CD4-positive, alpha-beta T cell treated with Interferon gamma for 1 hour (primary cell): ENCODE results near the gene DCUN1D2.
"Not testable (repeated sequence)": the region's sequence is repeated elsewhere in the genome, so short reads cannot be mapped to it uniquely, and the experiment has no call there.

ENCODE experiments used
- DNase-seq: peaks from one replicate; pipeline ENCODE4 v3.0.0-alpha.2; 2020

The DCUN1D2 gene

DNA sequence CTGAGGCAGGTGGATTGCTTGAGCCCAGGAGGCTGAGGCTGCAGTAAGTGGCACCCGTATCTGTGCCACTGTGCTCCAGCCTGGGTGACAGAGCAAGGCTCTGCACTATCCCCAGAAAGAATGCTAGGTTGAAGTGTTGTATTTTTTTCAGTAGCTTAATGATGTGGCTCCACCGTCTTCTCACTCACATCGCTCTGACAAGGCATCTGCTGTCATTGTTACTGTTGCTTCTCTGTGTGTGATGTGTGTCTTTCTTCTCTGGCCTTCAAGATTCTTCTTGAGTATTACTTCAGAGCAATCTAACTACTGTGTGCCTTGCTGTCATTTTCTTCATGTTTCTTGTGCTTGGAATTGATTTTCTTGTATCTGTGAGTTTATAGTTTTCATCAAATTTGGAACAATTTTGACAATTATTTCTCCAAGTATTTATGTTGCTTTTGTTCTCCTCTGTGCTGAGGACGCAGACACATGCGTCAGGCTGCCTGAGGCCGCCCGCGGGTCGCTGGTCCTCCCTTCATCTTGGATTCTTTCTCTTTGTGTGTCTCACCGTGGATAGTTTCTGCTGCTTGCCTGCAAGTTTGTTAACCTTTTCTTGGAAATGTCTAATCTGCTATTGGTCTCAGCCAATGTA is 48.0 kb downstream of the DCUN1D2 start:
- no peak for DNase-seq

DNA sequence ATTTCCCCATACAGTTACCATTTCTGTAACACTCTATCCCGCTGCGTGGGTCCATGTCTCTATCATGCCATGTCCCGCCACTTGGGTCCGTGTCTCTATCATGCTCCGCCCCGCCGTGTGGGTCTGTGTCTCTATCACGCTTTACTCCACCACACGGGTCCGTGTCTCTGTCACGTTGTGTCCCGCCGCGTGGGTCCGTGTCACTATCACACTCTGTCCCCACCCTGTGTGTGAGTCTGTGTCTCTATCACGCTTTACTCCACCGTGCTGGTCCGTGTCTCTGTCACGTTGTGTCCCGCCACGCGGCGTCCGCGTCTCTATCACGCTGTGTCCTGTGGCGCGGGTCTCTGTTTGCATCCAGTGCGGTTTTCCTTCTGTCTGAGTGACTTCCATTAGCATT is 48.9 kb downstream of the DCUN1D2 start:
- no peak for DNase-seq

DNA sequence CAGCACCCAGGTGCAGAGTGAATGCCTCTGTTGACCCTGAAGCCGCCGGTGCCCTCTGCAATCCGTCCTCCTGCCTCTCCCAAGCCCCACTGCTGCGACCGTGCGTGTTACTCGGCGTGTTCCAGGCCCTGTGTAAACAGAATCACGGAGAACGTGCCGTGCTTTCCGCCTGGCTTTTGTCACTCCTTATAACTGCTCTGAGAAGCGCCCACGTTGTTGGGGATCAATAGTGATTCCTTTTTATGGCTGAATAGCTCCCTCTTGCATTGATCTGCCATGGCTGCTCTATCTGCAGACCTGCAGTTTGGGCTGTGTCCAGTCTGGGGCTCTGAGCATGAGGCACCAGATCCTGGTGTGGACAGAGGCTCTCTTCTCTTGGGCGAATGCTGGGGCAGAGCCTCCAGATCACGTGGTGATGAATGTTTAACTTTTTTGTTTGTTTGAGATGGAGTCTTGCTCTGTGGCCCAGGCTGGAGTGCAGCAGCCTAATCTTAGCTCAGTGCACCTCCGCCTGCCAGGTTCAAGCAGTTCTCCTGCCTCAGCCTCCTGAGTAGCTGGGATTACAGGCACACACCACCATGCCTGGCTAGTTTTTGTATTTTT is 53.0 kb downstream of the DCUN1D2 start:
- no peak for DNase-seq

DNA sequence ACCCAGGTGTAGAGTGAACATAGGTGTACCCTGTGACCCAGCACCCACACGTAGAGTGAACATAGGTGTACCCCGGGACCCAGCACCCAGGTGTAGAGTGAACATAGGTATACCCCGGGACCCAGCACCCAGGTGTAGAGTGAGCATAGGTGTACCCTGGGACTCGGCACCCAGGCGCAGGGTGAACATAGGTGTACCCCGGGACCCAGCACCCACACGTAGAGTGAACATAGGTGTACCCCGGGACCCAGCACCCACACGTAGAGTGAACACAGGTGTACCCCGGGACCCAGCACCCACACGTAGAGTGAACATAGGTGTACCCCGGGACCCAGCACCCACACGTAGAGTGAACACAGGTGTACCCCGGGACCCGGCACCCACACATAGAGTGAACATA is 53.6 kb downstream of the DCUN1D2 start:
- DNase-seq: not testable (repeated sequence)

DNA sequence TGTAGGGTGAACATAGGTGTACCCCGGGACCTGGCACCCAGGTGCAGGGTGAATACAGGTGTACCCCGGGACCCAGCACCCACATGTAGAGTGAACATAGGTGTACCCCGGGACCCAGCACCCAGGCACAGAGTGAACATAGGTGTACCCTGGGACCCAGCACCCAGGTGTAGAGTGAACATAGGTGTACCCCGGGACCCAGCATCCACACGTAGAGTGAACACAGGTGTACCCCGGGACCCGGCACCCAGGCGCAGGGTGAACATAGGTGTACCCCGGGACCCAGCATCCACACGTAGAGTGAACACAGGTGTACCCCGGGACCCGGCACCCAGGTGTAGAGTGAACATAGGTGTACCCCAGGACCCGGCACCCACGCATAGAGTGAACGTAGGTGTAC is 54.6 kb downstream of the DCUN1D2 start:
- DNase-seq: not testable (repeated sequence)

DNA sequence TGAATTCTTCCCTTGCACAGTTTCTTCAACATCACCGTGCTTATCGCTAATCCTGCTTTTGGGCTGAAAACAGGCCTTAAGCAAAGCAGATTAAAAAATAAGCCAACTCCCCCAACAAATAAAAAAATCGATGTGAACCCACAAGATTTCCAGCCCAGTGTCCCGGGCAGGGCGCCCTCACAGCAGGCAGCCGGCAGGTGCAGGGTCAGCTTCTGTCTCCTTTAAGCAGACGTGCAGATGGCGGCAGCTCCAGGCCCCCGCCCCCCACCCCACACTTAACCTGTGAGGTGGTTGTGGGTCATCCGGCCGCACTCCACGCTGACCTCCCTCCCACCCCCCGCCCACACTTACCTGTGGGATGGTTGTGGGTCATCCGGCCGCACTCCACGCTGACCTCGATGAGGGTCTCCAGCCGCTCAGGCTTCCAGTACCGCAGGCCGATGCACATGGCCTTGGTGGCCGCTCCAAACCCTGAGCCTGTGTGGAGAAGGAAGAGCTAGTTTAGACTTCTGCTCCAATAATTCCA is 57.1 kb downstream of the DCUN1D2 start:
- no peak for DNase-seq

DNA sequence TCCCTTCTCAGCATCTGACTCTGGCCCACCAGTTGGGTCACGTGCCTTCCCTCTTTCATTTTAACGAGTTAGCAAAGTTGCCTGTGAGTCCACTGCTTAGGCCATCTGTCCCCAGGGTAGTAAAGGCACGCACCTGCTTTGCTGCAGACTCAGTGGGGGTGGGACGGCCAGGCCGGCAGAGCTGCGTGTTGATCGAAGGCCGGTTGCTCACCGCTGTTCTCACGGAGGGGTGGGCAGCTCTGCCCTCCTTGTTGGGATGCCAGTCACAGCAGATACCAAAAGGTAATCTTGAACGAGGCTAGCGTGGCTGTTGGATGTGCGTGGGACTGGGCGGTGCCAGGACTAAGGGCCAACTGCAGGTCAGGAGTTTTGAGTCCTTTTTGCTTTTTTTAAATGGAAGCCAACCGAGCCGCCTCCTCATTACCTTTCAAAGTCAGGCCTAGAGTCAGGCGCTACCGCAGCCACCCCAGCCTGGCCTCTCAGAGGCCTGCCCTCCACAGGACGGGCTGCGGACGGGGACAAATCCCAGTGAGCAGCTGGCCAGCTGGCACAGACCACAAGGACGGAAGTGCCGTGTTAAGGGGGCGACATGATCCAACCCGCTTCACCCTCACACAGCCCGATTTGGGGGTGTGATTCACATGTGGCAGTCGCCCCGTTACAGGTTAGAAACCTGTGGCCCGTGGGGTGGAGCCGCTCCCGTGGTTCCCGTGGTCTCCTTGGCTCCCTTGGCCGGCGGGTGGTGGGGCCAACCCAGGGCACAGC is 57.8 kb downstream of the DCUN1D2 start:
- DNase-seq: no peak

DNA sequence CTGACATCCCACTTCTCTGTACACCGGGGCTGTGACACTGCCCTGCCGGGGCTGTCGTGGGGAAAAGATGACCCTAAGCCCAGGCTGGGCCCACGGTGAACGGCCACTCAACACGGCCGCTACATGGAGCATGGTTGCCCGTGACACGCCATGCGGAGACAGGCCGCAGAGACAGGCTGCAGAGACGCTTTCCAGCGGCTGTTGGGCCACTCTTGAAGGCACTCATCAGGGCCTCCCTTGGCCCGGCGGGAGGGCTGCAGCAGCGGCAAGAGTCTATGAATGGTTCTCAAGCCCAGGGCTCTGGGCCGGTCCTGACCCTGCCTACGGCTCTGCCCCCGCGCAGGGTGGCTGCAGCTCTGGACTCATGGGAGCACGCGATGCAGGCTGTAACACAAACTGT is 59.3 kb downstream of the DCUN1D2 start:
- no peak for DNase-seq

DNA sequence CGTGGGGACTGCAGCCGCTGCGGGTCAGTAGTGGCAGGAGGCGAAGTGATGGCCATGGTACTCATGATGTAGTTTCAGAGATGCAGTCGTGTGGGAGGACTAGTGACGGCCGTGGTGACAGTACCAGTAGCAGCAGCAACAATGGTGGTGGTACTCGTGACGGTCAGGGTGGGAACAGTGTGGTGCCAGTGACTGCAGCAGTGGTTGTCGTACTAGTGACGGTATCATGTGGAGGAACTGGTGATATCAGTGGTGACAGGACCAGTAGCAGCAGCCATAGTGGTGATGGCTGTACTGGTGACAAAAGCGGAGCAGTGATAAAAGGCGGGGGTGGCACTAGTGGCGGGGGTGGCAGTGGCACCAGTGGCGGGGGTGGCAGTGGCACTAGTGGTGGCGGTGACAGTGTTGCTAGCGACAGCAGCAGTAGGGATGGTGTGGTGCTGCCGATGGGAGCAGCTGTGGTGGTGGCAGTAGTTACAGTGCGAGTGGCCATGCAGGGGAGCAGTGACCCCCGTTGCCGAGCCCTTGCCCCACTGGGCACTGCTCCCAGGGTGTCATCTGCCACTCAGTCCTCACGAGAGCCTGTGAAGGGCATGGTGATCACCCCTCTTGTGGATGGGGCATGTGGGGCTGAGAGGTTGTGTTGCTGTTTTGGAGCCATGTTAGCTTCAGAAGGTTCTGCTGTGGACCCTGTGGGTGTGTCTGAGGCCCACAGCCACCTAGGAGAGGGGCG is 60.0 kb downstream of the DCUN1D2 start:
- no peak for DNase-seq

DNA sequence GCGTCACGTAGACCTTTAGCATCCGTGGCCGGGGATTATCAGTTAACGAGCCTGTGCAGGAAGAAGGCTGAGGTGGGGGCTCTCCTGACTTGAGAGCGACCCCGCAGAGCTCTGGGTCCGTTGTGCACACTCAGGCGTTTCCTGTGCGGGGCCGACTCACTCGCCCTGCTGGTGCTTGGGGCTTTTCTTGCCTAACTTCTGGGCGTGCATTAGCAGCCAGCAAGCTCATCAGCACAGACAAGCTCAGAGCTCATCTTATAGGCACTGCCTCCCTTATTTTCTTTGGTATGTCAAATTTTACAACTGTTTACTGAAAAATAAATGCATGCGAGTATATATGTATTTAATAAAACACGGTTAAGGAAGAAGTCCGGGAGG is 60.9 kb downstream of the DCUN1D2 start:
- no peak for DNase-seq

DNA sequence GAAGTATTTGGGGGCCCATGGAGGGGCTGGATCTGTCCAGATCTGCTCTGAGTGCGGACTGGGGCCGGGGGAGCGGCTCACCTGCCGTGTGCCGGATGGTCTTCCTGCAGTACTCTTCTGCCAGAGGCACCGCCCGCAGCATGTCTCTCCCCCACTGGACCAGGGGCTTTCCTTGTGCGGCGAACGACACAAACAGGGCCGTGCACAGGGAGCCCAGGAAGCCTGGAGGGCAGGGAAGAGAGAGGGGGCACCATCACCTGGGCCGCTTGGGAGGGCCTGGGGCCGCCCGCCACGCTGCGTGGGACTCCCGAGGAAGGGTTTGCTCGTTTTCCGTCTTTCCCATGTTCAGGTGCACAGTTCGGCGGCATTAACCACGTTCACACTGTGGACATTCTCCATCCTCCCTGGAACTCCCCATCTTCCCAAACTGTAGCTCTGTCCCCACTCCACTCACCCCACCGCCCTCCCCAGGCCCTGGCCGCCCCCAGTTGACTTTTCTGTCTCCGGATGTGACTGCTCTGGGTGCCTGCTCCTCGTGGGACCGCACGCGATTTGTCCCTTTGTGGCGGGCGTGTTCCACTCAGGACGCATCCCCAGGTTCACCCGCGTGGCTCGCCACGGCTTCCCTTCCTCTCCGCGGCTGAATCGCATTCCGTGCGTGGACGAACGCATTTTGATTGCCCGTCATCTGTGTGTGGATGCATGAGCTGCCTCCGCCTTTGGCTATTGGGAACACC is 61.5 kb downstream of the DCUN1D2 start:
- no peak for DNase-seq

DNA sequence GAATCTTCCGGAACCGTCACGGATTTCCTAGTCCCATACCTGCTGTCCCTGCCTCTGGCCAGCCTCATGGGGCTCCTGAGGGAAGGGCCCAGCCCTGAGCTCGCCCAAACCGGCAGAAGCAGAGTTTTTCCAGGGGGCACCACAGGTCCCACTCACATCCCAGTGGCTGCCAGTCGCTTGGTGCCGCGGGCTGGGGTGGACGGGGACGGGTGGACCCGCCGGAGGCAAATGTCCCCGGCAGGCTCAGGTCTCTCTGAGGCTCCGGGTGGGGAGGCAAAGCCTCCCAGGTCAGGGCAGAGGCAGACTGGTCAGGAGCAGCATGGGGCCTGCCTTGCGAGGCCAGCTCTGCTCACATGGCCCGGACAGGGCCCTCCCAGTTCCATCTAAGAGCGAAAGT is 62.0 kb downstream of the DCUN1D2 start:
- DNase-seq: no peak

DNA sequence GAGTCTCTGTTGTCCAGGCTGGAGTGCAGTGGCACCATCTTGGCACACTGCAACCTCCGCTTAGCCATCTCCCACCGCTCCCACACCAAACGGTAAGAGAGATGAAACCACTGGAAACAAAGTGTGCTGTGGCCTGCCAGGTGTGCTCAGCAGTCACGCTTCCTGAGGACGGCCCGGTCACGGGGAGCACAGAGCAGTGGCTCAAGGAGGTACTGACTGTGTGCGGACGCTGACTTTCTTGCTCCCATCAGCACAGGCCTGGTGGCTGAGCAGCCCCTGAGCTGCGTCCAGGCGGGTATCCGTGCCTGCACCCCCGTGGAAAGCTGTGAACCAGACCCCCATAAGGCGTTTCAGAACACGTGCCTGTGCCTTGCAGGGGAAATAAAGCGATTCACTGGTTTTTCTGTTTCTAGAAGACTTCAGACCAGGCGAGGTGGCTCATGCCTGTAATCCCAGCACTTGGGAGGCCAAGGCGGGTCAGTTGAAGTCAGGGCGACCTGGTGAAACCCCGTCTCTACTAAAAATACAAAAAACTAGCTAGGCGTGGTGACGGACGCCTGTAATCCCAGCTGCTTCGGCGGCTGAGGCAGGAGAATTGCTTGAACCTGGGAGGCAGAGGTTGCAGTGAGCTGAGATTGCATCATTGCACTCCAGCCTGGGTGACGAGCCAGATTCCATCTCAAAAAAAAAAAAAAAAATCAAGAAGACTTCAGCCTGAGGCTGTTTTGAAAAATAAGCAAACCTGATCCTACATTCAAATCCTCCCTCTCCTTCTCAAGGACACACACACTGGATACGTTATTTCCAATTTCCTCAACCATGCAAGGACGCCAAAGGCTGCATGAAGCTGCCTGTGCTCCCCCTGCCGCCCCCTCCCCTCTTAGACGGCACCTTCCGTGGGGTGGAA is 62.7 kb downstream of the DCUN1D2 start:
- no peak for DNase-seq

DNA sequence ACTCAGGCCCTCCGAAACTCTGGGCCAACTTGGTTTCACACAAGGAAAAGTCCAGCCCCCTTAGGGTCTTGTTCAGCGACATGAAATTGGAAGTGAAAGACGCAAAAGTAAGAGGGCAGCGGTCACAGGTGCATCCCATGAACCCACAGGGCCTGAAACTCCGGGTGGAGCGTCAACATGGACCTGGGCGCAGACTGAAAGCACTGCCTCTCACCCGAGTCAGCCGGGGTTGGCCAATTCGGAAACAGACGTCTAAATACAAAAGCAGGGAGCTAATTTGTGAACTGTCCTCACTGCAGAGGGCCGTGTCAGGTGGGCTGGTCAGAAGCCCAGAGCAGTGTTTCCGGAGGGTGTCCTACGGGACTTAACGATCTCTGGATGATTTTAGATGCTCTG is 63.9 kb downstream of the DCUN1D2 start:
- DNase-seq: no peak

DNA sequence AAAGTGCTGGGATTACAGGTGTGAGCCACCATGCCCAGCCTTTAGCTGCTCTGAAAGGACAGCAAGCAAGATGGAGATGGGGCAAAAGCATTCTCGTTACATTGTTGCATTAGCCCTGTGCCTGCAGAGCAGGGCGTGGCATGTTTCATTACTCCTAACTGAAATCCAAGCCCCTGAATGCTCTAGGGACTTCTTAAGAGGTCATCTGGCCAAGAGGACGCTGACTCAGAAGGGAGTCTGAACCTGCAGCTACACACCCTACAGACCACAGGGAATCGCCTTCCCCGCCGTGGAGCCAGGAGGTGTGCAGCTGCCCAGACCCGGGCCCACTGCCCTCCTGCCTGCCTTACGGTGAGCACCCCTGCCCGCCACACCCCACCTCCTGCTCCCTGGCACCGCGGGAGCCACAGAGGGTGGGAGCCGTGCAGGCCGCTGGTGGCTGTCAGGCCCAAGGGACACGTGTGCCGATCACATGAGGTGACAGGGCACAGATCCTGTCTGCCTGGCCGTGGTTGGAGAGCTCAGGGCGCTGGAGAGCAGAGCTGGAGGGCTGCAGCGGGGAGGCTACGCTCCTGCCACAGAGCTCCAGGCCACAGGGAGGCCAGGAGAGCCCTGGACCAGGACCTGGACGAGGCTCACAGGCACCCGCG is 64.4 kb downstream of the DCUN1D2 start:
- DNase-seq: no peak

DNA sequence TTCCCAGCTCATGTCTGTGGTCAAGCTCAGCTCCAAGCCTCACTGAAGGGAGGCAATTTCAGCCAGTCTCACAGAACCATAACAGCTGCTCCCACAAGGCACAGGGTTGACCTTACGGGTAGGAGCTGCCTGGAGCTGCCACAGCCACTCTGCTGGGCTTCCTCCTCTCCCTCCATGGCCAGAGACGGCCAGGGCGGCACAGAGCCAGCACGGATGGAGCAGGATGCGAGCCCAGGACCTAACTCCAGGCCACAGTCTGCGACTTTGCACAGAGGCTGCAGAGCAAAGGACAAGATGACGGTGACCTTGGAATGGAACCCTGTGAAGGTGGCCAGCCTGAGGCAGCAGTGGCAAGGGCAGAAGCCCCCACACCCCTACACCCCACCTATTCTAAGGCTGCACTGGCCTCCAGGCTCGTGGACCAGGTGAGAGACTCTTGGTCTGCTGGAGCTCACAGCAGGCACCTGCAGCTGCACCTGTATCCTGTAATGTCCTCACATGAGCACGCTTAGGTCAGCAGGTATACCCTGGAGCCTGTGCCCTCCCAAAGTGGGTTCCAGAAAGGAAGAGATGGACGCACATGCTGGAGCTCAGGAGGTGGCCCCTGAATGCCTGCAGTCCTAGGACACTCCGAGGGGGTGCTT is 66.9 kb downstream of the DCUN1D2 start:
- no peak for DNase-seq

DNA sequence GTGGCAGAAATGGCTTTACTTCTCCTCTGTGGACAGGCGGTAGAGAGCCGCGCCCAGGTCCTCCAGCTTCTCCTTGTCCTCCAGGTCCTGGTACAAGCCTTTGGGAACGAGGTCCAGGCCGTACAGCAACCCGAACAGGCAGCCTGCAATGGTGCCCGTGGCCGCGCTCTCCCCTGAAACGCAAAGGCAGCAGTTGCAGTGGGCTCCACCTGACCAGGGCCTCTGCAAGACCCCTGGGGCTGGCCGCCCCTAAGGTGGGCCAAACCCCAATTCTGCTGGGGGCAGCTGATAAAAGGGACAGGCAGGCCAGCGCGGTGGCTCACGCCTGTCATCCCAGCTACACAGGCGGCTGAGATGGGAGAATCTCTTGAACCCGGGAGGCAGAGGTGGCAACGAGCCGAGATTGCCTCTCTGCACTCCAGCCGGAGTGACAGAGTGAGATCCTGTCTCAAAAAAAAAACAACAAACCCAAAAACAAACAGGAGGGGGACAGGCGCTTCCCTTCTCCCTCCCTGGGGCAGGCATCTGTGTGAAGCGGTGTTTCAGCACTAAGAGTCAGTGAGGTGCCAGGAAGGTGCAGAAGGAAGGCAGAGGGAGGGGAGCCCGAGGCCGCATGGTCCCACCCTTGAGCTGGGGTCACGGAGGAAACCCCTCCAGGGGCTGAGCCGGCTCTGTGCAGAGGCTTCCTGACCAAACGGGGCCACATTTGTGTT is 67.5 kb downstream of the DCUN1D2 start:
- no peak for DNase-seq

DNA sequence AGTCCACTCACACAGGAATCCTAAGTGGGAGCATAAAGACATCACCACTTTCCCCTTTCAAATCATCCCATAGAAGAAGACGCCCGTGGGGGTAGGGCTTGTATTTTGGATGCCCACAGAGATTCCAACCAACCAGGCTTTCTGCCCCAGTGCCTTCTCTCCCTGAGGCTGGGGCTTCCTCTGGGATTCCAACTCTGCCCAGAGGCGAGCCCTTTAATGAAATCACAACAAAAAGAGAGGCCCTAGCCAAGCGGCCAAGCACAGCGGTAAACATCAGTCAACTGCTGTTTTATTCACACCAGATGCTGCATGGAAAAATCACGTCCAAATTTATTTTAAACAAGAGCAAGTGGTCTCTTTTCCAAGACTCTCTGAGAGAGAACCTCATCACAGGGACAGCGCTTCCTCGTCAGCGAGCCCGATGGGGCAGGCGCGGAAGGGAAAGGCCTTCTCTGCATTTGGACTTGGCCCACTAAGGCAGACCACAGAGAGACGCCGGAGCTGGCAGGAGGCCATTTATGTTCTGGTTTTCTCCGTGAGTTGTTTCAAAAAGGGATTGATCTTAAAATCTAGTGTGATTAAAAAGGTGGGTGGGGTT is 68.7 kb downstream of the DCUN1D2 start:
- DNase-seq: no peak

DNA sequence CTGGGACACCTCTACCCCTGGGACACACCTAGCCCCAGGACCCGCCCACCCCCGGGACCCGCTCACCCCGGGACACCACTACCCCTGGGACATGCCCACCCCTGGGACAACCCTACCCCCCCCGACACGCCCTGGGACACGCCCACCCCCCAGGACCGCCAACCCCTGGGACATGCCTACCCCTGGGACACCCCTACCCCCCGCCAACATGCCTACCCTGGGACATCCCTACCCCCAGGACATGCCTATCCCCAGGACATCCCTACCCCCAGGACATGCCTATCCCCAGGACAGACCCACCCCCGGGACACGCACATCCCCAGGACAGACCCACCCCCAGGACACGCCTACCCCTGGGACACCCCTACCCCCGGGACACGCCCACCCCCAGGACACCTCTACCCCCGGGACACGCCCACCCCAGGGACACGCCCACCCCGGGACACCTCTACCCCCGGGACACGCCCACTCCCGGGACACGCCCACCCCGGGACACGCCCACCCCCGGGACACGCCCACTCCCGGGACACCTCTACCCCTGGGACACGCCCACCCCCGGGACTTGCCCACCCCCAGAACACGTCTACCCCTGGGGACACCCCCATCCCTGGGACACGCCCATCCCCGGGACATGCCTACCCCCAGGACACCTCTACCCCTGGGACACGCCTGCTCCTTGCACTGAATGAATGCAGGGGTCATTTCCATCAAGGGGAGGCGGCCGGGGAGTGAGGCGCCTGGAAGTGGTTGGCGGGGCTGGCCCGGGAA is 69.5 kb downstream of the DCUN1D2 start:
- DNase-seq: no peak
